Prostate gland (tissue), 2 donors: Measurements from ENCODE around the gene PRRT4. TPM values are rescaled to one million over a fixed set of nuclear protein-coding genes. Genes with fewer than 3 reads are reported as not detected.

Experiments used
- DNase-seq: peaks from one replicate; pipeline ENCODE4 v3.0.0-alpha.2; 2019; ENCODE audit warnings: low spot score
- H3K27ac ChIP-seq, 2 donors: fragments of 200-600 bp; sonication (generic); 2 replicates each; pipeline ENCODE4 v1.5.1; 2017 to 2019
- H3K27me3 ChIP-seq: fragments of 200-600 bp; sonication (generic); replicated peaks from 2 replicates; pipeline ENCODE4 v1.5.1; 2019; ENCODE audit not compliant: insufficient read depth
- H3K36me3 ChIP-seq, 2 donors: fragments of 200-600 bp; sonication (generic); 1 replicate in 1 of 2; 2 replicates in 1 of 2; pipeline versions ENCODE4 v1.5.1 to v1.8.1; 2017 to 2019
- H3K4me1 ChIP-seq: fragments of 200-600 bp; sonication (generic); replicated peaks from 2 replicates; pipeline ENCODE4 v1.5.1; 2019
- H3K4me3 ChIP-seq, 2 donors: fragments of 200-600 bp; sonication (generic); 2 replicates each; pipeline ENCODE4 v1.5.1; 2017 to 2019
- H3K9me3 ChIP-seq: fragments of 200-600 bp; sonication (generic); 2 replicates; pipeline ENCODE4 v1.5.1; 2017
- POLR2A ChIP-seq: fragments of 450-650 bp; IDR thresholded peaks from one replicate; pipeline ENCODE4 v1.6.1; 2016; ENCODE audit warnings: antibody characterized with exemption, mild to moderate bottlenecking
- POLR2AphosphoS5 ChIP-seq: sonication (generic); formaldehyde crosslinking; IDR thresholded peaks from one replicate; pipeline ENCODE4 v1.6.1; 2017; ENCODE audit warnings: antibody characterized with exemption
- WGBS: methylation state at CpG from one replicate; pipeline ENCODE4 v1.1.5; 2018; 5-methylcytosine and 5-hydroxymethylcytosine counted together
- intact Hi-C: fragments of 100-400 bp; cut with DNase I; formaldehyde crosslinking; loops from one replicate; pipeline ENCODE4 v1.14.2; 2022
- total RNA-seq, 2 donors: library from RNA; depleted of rRNA; stranded (reverse); fragments of >200 nt; gene quantifications; one replicate each; pipeline ENCODE4 v1.1.0, GENCODE V29; 2016
- TF ChIP-seq, protein P1 (sequence below), 4 experiments: fragments of 200-600 bp in 2 of 4; fragments of 450-650 bp in 2 of 4; sonication (generic) in 2 of 4; IDR thresholded peaks; 1 replicate in 3 of 4; 2 replicates in 1 of 4; pipeline ENCODE4 v1.5.1; 2016 to 2019; ENCODE audit warnings: antibody characterized with exemption in 4 of 4, mild to moderate bottlenecking in 2 of 4, moderate library complexity in 2 of 4

Gene PRRT4
- total RNA-seq, 2 donors from 2014 or later: 0.05 to 1.2 TPM

DNA sequence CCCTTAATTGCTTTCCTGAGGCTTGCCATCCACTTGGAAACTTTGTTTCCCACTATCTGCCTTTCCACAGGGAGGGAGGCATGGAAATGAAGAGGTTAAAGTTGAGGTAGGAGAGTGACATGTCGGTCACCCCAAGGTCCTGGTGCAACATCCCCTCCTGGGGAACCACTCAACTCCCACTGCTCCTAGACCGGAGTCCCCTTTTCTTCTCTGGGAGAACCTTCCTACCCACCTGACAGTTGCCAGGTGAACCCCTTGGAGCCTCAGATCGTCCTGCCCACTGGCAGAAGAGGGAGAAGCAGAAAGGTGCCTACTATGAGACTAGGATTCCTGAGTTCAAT is 26.6 kb upstream of the PRRT4 start:
- intact Hi-C loops: no loop called here
- Histone ChIP-seq H3K27me3 (no peaks in the 10 kb centered on the region), H3K36me3 (peaks cover 3 to 5% of the 10 kb centered on the region in 2 donors), H3K4me1 (no peaks in the 10 kb centered on the region), H3K27ac (no peak overlapping the region), H3K4me3 (no peak overlapping the region), H3K9me3 (no peaks in the 10 kb centered on the region)
- DNase-seq: no peak
- WGBS: 47% methylated on average over 3 of the region's 3 CpGs
- TF ChIP-seq POLR2AphosphoS5: no peak

DNA sequence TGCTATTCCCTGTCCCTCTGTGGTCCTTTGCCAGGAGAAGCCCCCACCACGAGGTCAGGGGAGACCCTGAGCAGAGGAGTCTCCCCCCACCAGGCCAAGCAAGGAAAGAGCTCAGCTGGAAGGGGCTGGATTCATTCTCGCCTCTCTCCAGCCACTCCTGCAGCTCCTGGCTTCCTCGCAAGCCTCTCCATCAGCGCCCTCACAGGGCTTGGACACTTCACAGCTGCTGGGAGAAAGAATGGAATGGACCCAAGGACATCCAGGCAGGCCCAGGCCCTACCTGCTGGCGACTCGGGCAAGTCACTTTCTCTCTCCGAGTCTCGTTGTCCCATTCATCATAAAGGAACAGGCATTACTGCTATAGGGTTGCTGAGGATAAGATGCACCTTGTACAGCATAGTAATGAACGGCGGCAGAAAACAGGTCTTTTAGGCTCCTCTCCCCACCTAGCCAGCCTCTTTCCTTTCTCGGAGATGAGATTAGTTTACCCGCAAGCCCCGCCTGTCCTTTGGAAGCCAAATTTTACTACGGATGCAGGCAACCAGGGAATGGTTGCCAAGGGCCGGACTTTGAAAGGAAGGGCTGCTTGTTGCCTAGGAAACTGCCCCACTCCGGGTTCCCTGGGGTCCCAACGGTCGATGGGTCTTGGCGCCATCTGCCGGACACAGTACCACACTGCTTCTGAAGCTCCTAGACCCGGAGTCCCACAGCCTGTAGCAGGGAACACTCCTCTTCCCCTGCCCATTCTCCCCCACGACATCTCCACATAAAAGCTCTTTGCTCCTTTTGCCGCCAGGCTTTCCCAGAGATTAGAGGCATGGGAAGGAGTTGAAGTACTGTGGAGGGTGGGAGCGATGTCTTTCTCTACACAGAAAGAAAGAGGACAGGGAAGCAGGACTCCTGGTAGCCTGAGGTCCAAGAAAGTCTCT is 26.0 kb upstream of the PRRT4 start:
- Histone ChIP-seq H3K27ac (no peak overlapping the region), H3K36me3 (peaks cover 0 to under 1% of the 10 kb centered on the region in 2 donors), H3K4me1 (no peaks in the 10 kb centered on the region), H3K27me3 (no peaks in the 10 kb centered on the region), H3K4me3 (no peak overlapping the region), H3K9me3 (no peaks in the 10 kb centered on the region)
- WGBS: 23% methylated on average over 24 of the region's 24 CpGs
- intact Hi-C loops: loop anchor here (2.0 kb wide), 1 partner anchor 39 kb away; no protein-coding TSS in a partner anchor
- DNase-seq: peak; percentile 44
- no peak for TF ChIP-seq POLR2AphosphoS5
- TF ChIP-seq, protein P1, sequence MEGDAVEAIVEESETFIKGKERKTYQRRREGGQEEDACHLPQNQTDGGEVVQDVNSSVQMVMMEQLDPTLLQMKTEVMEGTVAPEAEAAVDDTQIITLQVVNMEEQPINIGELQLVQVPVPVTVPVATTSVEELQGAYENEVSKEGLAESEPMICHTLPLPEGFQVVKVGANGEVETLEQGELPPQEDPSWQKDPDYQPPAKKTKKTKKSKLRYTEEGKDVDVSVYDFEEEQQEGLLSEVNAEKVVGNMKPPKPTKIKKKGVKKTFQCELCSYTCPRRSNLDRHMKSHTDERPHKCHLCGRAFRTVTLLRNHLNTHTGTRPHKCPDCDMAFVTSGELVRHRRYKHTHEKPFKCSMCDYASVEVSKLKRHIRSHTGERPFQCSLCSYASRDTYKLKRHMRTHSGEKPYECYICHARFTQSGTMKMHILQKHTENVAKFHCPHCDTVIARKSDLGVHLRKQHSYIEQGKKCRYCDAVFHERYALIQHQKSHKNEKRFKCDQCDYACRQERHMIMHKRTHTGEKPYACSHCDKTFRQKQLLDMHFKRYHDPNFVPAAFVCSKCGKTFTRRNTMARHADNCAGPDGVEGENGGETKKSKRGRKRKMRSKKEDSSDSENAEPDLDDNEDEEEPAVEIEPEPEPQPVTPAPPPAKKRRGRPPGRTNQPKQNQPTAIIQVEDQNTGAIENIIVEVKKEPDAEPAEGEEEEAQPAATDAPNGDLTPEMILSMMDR (IDR thresholded peaks at IDR 0.05): peak; percentile 62 to 77 (median 64)

DNA sequence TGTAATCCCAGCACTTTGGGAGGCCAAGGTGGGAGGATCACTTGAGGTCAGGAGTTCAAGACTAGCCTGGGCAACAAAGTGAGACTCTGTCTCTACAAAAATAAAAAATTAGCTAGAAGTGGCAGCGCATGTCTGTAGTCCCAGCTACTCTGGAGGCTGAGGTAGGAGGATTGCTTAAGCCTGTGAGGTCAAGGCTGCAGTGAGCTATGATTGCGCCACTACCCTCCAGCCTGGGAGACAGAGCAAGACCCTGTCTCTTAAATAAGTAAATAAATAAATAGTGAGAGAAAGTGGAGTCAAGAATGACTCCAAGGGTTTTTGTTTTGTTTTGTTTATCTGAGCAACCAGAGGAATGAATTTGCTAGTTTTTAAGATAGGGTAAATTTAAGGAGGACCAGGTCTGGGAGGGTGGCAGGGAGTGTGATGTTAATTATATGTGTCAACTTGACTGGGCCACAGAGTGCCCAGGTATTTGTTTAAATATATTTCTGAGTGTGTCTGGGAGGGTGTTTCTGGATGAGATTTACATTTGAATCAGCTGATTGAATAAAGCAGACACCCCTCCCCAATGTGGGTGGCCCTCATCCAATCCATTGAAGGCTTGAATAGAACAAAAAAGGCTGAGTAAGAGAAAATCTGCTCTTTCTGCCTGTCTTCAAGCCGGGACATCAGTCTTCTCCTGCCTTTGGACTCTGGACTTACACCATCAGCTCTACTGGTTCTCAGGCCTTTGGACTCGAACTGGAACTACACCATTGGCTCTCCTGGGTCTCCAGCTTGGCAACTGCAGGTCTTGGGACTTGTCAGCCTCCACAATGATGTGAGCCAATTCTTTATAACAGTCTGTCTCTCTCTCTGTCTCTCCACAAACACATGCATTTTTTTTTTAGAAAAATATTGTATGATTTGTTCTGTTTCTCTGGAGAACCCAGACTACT is 24.8 kb upstream of the PRRT4 start:
- WGBS: 87% methylated on average over 4 of the region's 4 CpGs
- no peaks in the 10 kb centered on the region for H3K9me3 ChIP-seq
- no peaks in the 10 kb centered on the region for H3K27me3 ChIP-seq
- DNase-seq: no peak
- H3K27ac ChIP-seq: no peak overlapping the region
- no peak for TF ChIP-seq POLR2AphosphoS5
- TF ChIP-seq, protein P1 (IDR thresholded peaks at IDR 0.05): no peak
- no peak for TF ChIP-seq POLR2A
- no peaks in the 10 kb centered on the region for H3K36me3 ChIP-seq
- intact Hi-C loops: loop anchor here (2.0 kb wide), 1 partner anchor 37 kb away; no protein-coding TSS in a partner anchor
- H3K4me3 ChIP-seq: no peak overlapping the region
- no peaks in the 10 kb centered on the region for H3K4me1 ChIP-seq

DNA sequence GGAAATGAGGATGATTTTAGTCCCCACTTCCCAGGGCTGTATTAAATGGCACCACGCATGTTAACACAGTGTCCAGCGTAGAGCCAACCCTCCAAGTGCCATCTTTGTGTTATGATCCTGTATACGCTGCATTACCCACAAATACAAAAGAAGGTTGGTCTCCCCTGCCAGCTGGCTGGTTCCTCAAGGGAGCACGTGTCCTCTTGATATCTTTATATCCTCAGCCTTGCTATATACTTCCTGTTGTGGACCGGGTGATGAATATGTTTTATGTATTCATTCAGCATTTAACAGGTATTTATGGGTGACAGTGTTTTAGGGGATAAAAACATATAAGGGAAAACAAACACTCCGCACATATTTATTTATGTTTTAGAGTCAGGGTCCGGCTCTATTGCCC is 23.2 kb upstream of the PRRT4 start:
- H3K36me3 ChIP-seq: no peaks in the 10 kb centered on the region
- TF ChIP-seq, protein P1 (IDR thresholded peaks at IDR 0.05): no peak
- no peak for DNase-seq
- 63% methylated on average over 7 of the region's 7 CpGs for WGBS
- no peak overlapping the region for H3K27ac ChIP-seq
- no peaks in the 10 kb centered on the region for H3K9me3 ChIP-seq
- no peak overlapping the region for H3K4me3 ChIP-seq
- H3K27me3 ChIP-seq: no peaks in the 10 kb centered on the region
- no peaks in the 10 kb centered on the region for H3K4me1 ChIP-seq
- intact Hi-C loops: no loop called here

DNA sequence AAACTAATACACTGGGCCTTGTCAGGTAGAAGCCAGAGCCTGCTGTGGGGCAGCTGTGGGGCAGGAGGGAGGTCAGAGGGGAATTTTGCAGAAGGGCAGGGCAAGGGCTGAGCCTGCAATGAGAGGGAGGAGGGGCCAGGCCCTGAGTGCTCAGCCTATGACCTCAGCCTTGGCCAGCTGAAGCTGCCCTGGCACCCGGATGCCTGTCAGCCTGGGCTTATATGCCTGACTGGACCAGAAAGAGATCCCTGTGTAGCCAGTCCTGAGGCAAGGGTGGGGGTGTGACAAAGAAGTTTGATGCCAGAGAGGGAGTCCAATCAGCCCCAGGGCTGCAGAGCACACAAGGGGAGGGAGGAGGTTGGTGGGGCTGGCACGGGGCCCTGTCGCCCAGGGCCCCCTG is 22.3 kb upstream of the PRRT4 start:
- Histone ChIP-seq H3K9me3 (no peaks in the 10 kb centered on the region), H3K27ac (no peak overlapping the region), H3K27me3 (no peaks in the 10 kb centered on the region), H3K4me1 (no peaks in the 10 kb centered on the region), H3K4me3 (no peak overlapping the region), H3K36me3 (no peaks in the 10 kb centered on the region)
- WGBS: 52% methylated on average over 3 of the region's 3 CpGs
- no peak for DNase-seq
- intact Hi-C loops: no loop called here
- no peak for TF ChIP-seq POLR2A
- TF ChIP-seq, protein P1 (IDR thresholded peaks at IDR 0.05): no peak
- no peak for TF ChIP-seq POLR2AphosphoS5
